Stimulated activated CD8-positive, alpha-beta memory T cell treated with anti-CD3 and anti-CD28 coated beads, Interleukin-12 subunit alpha, Interleukin-12 subunit beta, amount 100 ng/mL, for 24 hours (primary cell): Measurements from ENCODE around the gene EGR2.

Experiments
- DNase-seq: peaks from one replicate; pipeline ENCODE4 v3.0.0-alpha.2; 2020; ENCODE audit errors: extremely low read depth

Gene EGR2

DNA sequence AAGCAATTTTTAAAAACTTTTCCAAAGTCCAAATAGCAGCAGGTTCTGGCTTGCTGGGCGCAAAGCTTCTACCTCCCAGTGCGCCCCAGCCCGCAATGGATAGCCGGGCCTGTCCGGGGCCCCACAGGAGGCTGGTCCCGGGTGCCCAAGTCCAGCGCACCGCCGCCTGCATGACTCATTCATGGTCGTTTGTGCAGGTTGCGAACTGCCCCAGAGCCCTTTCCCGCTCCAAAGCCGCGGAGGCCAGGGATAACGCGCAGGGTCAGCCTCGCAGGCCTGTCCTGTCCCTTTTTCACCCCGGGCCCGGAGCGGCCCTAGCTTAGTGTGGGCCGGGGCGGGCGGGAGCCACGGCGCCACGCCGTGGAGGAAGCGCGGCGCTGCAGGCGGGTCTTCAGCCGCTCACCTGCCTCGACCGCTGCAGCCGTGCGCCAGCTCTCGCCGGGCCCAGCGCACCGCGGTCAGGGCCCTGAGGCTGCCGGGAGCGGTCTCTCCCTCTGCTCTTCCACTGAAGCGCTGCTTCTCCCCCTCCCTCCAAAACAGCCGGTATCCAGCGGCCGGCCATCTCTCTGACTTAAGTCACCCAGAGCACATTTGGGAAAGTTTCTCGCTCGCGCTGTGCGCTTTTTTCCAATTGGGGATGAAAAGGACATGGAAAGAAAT lies 1.7 kb upstream of the EGR2 start:
- DNase-seq, result no peak

DNA sequence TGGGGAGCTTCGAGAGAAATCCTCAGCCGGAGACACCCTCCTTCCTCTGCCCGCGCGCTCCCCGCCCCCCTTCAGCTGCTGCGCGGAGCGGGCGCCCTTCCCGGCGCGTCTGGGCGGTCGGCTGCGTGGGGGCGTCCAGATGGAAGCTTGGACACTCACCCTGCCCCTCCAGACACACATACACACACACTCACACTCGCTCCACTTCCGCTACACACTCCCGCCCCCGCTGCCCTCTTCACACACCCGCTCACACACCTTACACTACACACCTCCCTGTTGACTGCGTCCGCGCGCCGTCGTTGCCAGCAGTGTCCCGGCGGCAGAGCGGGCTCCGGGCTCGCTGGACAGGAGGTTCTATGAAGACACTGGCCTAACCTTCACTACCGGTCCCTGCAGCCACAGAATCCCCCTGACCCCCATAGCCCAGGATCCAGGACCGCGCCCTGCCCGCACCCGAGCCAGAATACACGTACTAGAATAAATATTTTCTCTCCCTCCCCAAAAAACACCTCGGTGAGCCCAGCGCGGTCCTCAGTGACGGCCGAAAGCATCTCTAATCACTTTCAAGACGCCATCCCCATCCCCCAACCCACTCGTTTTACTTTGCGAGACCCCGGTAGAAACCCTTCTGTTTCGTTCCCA lies 1.1 kb upstream of the EGR2 start:
- no peak for DNase-seq

DNA sequence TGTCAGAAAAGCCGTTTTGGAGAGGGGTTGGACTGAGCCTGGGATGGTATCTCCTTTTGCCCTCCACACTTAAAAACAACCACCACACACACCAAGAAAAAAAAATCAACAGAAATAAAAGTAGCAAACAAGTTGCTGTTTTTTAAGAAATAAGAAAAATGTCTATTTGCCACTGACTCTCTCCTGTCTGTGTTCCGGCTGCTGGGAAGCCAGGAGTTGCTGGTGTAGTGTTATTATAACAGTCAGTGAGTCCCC lies 163 bp downstream of the EGR2 start:
- no peak for DNase-seq

DNA sequence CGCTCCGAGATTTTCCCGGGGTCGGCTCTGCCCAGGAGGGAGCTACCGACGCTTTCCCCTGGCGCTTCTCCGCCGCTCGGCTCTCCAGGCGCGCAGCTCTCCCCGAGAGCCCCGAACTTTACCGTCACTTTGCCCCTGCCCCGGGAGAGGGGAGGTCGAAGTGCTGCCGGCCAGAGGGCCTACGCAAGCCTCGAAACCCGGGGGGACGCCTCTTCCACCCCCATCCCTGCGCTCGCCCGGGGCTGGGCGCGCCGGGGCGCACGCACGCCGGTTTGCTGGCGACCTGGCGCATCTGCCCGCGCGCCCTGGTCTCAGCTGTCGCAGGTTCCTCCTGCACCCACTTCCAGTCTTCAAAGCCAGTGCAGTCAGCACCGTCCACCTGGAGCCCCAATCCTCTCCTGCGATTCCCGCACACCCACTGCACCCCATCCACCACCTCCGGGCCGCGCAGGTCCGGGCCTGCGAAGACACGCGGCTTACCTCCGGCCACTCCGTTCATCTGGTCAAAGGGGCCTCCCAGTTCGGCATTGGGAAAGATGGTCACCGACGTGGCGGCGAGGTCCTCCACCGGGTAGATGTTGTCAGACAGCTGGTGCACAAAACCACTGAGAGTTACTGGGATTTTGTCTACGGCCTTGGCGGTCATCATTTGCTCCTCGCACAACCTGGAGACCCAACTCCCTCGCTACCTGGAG lies 638 bp downstream of the EGR2 start:
- DNase-seq, result no peak

DNA sequence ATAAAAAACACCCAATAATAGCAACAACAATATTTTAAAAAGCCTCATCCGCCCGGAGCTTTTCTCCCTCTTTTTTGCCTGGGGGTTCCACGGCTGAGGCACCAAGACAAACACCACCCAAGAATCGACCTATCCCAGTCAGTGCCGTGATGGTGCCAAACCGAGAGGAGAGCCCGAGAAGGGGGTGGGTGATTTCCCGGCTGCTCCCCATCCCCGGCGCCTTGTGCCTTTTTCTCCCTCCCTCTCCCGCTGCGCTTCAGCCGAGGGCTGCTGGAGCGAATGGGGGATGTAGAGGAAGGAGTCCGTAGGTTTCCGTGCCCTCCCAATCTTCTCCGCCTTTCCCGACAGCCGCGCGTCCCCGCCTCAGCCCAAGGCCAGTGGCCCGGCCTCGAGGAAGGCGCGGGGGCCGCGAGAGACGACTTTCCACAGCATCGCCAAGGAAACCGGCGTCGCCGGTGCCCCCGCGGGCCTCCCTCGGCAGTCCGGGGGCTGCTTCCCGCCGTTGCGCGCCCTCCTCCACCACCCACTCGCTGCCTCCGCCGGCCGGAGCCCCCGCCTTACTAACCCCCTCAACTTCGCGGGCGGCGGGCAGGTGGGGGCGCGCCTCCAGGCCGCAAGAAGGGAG lies 1.3 kb downstream of the EGR2 start:
- DNase-seq, result no peak

DNA sequence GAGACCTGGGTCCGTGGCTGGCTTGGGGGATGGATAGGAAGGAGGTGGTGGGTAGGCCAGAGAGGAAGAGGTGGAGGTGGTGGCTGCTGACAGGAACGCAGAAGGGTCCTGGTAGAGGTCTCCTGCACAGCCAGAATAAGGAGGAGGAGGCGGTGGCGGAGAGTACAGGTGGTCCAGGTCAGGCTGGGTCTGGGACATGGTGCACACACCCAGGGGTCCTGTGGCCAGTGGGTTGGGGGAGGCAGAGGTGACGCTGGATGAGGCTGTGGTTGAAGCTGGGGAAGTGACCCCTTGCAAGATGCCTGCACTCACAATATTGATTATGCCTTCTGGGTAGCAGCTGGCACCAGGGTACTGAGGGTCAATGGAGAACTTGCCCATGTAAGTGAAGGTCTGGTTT lies 2.2 kb downstream of the EGR2 start:
- DNase-seq, result no peak

DNA sequence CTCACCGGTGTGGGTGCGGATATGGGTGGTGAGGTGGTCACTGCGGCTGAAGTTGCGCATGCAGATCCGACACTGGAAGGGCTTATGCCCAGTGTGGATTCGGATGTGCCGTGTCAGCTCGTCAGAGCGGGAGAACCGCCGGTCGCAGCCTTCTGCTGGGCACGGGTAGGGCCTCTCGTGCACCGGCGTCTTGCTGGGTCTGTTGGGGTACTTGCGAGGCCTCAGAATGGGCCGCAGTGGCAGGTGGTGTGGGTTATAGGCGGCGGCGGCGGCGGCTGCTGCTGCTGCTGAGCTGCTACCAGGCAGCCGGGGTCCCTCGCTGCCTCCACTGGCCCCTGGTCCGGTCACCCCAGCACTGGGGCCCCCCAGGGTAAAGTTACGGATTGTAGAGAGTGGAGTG lies 2.7 kb downstream of the EGR2 start:
- no peak for DNase-seq

DNA sequence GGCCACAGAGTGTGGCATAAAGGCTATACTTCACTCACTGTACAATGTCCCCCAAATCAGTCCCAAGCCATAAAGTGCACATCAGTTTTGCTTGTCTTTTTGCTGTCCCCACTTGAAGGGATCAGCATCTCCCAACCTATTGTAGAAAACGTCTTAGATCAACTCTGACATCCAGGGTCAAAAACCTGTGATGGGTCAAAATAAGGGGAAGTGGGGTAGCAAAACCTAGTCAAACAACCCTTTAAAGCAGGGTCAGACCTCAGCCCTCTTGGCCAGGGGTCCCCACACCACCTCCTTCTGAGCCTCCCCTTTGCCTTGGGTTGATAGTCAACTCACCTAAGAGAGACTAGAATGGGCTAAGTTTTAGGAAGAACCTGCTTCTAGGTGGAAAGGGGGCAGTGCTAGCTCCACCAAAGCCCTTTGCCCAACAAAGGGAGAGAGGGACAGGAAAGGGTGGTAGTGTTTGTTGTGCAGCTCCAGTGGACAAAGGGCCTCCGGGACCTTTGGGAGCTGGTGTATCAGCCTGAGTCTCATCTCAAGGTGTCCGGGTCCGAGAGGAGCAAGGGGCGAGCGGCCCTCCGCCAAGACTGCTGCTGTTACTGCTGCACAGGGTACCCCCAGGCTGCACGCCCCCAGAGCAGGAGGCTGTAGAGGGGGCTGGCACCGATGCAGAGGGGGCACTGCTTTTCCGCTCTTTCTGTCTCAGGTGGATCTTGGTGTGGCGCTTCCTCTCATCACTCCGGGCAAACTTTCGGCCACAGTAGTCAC lies 3.3 kb downstream of the EGR2 start:
- DNase-seq, result no peak

DNA sequence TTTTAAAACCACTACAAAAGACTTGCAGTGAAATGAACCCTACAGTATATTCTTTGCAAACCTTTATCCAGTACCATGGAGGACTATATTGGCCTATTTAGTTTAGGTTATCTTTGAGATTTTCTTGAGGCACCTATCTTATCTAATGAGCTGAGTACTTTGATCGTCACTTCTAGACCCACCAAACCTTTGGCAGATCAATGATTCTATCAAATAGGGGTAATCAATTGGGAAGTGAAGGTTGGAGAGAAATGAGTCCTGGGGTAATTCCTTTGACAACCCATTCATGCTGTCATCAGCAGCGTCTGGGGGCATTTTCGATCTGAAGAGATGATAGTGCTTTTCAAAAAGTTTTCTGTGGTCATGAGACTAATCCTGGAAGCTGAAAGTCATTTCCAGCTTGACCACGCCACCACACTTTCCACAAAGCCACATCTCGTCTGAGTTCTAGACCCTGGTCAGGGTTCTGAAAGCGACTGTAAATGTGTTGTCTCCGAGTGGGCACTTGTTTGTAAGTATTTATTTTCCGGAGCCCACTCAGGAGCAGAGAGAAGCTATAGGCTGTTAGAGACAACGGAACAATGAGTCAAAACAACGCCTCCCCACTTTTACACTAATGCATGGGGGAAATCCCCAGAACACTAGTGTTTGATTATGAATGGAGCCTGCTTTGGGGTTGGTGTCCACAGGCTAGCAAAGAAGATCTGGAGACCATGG lies 4.8 kb downstream of the EGR2 start:
- no peak for DNase-seq

DNA sequence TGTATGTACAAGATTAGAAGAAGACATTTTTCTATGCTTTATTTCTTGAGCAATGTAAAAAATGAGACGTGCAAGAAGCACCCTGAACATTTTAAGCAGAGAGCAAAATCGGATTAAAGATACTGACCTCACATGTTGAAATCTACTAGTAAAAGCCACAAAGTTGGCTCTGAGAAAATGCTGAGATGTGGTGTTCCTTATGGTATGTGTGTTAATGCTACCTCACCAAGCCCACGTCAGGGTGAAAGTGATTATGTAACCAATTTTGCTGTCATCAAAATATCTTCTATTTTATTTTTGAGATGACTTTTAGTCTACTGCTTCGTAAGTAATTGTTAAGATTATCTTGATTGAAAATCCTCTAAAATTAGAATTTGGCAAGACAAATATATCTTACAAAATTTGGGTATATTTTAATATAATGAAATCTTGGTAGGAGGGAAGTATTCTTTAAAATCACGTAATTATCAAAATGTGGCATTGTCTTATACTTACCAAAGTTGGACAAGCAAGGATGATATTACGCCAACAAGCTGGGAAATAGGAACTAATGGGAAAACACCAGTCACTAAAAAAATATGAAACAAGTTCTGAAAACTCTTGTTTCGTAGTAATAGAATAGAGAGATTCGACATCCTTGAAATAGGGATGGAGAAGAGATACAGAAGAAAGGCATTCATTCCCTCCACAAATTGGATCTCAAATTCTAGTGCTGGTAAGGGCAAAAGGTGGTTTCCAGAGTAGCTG lies 5.8 kb downstream of the EGR2 start:
- no peak for DNase-seq

DNA sequence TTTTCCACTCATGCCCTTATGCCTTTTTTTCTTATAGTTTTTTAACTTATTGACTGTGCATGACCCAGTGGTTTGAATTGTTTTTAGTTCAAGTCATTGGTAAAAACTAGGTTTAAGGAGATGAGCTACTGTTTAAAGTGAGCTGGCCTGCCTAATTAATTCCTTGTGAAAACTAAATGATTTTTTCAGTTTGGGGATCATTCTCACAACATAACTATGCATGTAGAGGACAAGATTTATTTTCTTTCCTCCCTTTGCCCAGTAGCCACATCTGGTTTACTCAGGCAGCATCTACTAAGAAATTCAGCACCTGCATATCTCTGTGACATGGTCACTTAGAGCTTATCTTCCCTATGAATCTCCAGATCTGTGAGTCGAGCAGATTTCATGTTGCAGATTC lies 9.9 kb downstream of the EGR2 start:
- no peak for DNase-seq

DNA sequence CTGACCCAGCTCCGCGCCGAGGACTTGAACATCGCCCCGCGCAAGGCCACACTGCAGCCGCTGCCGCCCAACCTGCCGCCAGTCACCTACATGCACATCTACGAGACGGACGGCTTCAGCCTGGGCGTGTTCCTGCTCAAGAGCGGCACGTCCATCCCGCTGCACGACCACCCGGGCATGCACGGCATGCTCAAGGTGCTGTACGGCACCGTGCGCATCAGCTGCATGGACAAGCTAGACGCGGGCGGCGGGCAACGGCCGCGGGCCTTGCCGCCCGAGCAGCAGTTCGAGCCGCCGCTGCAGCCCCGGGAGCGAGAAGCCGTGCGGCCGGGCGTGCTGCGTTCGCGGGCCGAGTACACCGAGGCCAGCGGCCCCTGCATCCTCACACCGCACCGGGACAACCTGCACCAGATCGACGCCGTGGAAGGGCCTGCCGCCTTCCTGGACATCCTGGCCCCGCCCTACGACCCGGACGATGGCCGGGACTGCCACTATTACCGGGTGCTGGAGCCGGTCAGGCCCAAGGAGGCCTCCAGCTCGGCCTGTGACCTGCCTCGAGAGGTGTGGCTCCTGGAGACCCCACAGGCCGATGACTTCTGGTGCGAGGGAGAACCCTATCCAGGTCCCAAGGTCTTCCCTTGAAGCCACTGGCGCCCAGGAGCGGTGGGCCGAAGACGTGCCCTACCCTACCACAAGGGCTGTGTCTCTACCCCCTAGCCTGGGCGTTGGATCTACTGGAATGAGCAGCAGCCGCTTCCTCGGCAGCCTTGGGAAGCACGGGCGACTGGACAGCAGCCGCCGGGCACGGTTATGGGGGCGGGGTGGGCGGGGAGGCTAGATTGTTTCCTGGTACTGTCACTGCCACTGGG lies 10.7 kb downstream of the EGR2 start:
- DNase-seq, result no peak

DNA sequence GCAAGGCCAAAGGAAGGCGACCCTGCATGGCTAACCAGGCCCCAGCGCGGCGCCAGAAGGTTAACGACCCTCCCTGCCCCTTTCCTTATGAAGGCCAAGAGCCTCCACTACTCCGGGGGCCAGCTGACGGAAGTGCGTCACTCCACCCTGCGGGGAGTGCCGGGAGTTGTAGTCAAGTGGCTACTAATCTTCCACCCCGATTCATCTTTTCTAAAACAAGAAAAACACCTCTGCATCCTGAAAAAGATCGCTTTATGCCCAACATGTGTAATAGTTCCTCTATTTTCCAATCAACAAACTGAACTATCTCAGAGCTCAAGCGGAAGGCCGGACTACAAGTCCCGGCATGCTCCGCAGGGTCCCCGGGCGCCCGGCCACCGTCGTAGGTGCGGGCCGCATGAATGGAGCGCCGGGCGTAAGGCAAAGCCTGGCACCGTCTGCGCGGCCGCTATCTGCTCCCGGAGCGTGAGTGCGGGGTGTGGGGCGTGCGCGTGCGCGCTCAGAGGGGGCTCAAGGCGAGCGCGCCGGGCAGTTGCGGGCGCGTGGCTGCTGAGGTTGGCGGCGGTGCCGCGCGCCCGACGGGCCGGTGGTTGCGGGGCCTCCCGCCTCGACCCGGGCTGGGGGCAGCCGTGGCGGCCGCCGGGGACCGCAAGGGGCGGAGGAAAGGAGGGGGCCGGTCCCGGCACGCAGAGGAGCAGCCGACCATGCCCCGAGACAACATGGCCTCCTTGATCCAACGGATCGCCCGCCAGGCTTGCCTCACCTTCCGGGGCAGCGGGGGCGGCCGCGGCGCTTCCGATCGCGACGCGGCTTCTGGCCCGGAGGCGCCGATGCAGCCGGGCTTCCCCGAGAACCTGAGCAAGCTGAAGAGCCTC lies 11.6 kb downstream of the EGR2 start, which contains the start of gene ADO:
Gene ADO, plus strand, starts transcription at position 365 of the 875 bp plus-strand sequence. Its CDS starts 340 bp downstream, at position 705.
- DNase-seq, result peak; percentile 67

DNA sequence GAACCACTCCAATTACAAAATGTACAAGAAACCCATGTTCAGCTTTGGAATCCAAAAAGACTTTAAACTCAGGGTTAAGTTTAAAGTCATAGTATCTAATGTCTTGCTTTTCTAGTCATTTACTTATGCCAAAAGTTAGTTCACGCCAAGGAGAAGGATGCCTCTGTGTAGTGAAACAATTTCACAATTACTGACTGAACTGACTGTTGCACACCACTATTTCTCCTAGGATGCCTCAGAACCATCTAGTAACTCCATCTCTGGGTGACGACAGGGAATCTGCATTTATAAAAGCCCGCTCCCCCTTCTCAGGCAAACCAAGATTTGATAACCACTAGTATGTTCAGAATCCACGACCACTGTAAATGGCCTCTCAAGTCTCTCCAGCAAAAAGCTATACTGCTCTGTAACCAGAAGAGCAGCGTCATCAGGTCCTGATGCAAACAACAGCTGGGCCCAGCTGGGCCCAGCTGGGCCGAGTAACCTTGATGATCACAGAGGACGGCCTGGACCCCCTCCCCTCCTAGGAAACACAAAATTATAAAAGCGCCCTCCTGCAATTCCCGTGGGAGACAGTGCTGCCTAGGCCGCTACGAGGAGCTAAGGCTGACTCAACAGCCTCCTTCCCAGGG lies 12.3 kb downstream of the EGR2 start:
- no peak for DNase-seq

DNA sequence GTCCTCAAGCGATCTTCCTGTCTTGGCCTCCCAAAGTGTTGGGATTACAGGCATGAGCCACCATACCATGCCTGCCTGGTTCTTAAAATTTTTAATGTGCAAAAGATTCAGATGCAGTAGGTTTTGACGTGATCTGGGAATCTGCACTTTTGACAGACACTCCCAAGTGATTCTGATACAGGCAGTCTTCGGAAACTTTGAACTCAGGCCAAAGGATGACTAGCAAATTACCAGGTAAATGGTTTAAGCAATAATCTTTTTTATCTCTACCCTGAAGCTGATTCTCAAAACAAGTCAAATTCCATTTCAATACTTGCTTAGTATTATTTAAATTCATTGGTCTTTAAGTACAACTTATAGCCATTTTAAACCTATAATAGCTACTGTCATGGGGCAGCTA lies 14.3 kb downstream of the EGR2 start:
- no peak for DNase-seq

DNA sequence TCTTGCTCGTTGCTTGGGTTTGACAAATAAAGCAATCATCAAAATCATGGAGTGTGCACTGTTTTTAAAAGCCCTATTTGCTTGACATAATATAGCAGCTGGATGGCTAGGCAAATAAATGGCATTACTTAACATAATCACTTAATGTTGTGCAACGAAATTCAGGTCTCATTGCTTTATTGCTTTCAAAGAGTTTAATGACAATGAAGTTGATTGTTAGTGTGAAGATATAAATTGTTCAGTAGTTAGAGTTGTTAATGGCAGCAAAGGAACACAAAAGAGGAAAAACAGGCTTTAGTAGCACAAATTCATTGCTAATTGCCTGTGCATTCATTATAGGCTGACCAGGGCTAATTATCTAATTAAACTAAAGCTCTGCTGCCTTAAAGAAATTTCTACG lies 19.3 kb downstream of the EGR2 start:
- DNase-seq, result no peak

DNA sequence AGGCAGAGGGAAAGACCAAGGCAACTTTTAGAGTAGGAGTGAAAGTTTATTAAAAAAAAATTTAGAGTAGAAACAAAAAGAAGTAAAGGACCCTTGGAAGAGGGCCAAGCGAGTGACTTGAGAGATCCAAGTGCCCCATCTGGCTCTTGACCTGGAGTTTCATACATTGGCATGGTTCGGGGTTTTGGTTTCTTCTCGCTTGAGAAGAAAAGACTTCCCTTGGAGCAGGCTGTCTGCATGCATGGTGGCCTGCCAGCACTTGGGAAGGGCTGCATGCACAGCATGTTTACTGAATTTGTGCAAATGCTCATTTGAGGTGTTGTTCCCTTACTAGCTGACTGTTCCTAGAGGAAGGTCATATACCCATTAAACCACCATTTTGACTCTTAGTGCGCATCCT lies 20.4 kb downstream of the EGR2 start:
- no peak for DNase-seq

DNA sequence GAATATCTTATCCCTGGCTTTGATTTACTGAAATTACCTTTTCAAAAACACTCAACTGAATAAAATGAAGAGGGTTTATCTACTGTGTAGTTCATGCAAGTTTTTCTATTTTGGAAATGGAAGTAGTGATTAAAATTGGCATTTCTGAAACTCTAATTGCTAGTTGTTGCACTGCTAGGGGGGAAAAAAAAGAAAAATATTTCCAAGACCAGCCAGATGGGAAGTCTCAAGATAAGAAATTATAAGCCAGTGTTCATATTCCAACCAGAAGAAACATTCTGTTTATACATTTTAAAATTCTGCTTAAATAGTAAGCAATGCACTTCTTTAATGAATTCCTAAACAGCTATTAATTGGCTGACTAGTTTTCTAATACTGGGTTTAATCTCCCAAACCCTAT lies 21.1 kb downstream of the EGR2 start:
- no peak for DNase-seq
